HepG2 (cell line): Measurements from ENCODE around the gene PRKN. TPM values are rescaled to one million over a fixed set of nuclear protein-coding genes. Genes with fewer than 3 reads are reported as not detected.

ENCODE experiments used
- ATAD3A ChIP-seq: sonication (generic); formaldehyde crosslinking; IDR thresholded peaks from 2 replicates; pipeline ENCODE4 v1.4.0; 2020; ENCODE audit warnings: missing genetic modification reagents
- CAMTA2 ChIP-seq: sonication (generic); formaldehyde crosslinking; IDR thresholded peaks from 2 replicates; pipeline ENCODE4 v1.4.0; 2020; ENCODE audit warnings: mild to moderate bottlenecking, missing genetic modification reagents, borderline replicate concordance
- CREB3 ChIP-seq: sonication (generic); formaldehyde crosslinking; IDR thresholded peaks from 2 replicates; pipeline ENCODE4 v1.5.0; 2020; ENCODE audit warnings: missing genetic modification reagents
- HOXA3 ChIP-seq: sonication (generic); formaldehyde crosslinking; IDR thresholded peaks from 2 replicates; pipeline ENCODE4 v1.5.0; 2020; ENCODE audit warnings: missing genetic modification reagents
- NFYB ChIP-seq: sonication (generic); formaldehyde crosslinking; IDR thresholded peaks from 2 replicates; pipeline ENCODE4 v1.4.0; 2020; ENCODE audit warnings: missing genetic modification reagents
- PAX8 ChIP-seq: sonication (generic); formaldehyde crosslinking; IDR thresholded peaks from 2 replicates; pipeline ENCODE4 v1.8.0; 2022; ENCODE audit warnings: mild to moderate bottlenecking, missing genetic modification reagents, borderline replicate concordance
- TCF7 ChIP-seq: sonication (generic); IDR thresholded peaks from 2 replicates; pipeline ENCODE4 v1.6.1; 2016; ENCODE audit warnings: antibody characterized with exemption, low read depth
- USF2 ChIP-seq, 2 experiments: sonication (generic) in 1 of 2; formaldehyde crosslinking in 1 of 2; IDR thresholded peaks; 2 replicates each; pipeline versions ENCODE4 v1.5.1 to v1.6.1; 2011 to 2020; ENCODE audit warnings: borderline replicate concordance in 1 of 2, low read depth in 1 of 2, low read length in 1 of 2, mild to moderate bottlenecking in 1 of 2, missing genetic modification reagents in 1 of 2, moderate library complexity in 1 of 2
- ZNF34 ChIP-seq: sonication (generic); formaldehyde crosslinking; IDR thresholded peaks from 2 replicates; pipeline ENCODE4 v1.4.0; 2020; ENCODE audit warnings: mild to moderate bottlenecking, missing genetic modification reagents, borderline replicate concordance
- ZNF768 ChIP-seq: sonication (generic); formaldehyde crosslinking; IDR thresholded peaks from 2 replicates; pipeline ENCODE4 v1.4.0; 2020; ENCODE audit warnings: missing genetic modification reagents
- polyA plus RNA-seq, 8 experiments: library from polyadenylated mRNA; depleted of rRNA in 3 of 8; stranded (reverse) in 7 of 8; unstranded in 1 of 8; fragments of >200 nt; fragmentation: Illumina TruSeq in 4 of 8; extraction: Trizol in 4 of 8; gene quantifications; 2 replicates each; pipeline versions ENCODE4 v1.2.1 to v1.2.3, GENCODE V29; 2011 to 2016; ENCODE audit warnings: low read depth in 4 of 8, missing spikeins in 1 of 8, mixed read lengths in 1 of 8; ENCODE audit not compliant: insufficient read depth in 1 of 8
- total RNA-seq, 5 experiments: library from RNA; depleted of rRNA; stranded (reverse); fragments of >200 nt; fragmentation: Illumina TruSeq; extraction: Trizol; gene quantifications; 2 replicates each; pipeline ENCODE4 v1.2.3, GENCODE V29; 2016; ENCODE audit warnings: low read depth in 1 of 5

PRKN gene
- total and polyA plus RNA-seq, 2 of the 13 experiments (the other 11 are each of a cell fraction or from before 2014, with no cell fraction given) = 0.31 to 0.44 TPM

- TF ChIP-seq USF2 (IDR thresholded peaks at IDR 0.05; ENCODE audit: low read depth, low read length) = no peak
- no peak for TF ChIP-seq USF2 (CRISPR knock-in tag; IDR thresholded peaks at IDR 0.05; ENCODE audit: borderline replicate concordance)
- TF ChIP-seq ZNF34 = no peak
- no peak for TF ChIP-seq CAMTA2 (CRISPR knock-in tag)
- no peak for TF ChIP-seq CREB3 (CRISPR knock-in tag)
- no peak for TF ChIP-seq PAX8 (CRISPR knock-in tag)
- TF ChIP-seq TCF7 = no peak
- no peak for TF ChIP-seq HOXA3 (CRISPR knock-in tag)
- no peak for TF ChIP-seq ATAD3A
- no peak for TF ChIP-seq NFYB
- TF ChIP-seq ZNF768 (CRISPR knock-in tag) = no peak
- TF ChIP-seq, all 625 proteins: peak for 0
Measured at GRCh38 chr6:161299726-161300125, 1427.8 kb downstream of the PRKN start (continued).

Other genes with a start within 250 kb of the PRKN start
- gene PACRG, start 208 bp upstream of the PRKN start, total RNA-seq (2016; rRNA removed; fragmentation: Illumina TruSeq; extraction: Trizol) = 0.13 TPM in 1 of 2 replicates, not detected in the other
- not detected in 2 replicates for gene PACRG, start 208 bp upstream of the PRKN start, polyA plus RNA-seq (2011; rRNA removed)